KG1 (cell line): ENCODE results near the gene SEPTIN6.

Experiments used
- DNase-seq: peaks from one replicate; lab custom pipeline; 2025; lab: John Stamatoyannopoulos, UW

The SEPTIN6 gene

DNA sequence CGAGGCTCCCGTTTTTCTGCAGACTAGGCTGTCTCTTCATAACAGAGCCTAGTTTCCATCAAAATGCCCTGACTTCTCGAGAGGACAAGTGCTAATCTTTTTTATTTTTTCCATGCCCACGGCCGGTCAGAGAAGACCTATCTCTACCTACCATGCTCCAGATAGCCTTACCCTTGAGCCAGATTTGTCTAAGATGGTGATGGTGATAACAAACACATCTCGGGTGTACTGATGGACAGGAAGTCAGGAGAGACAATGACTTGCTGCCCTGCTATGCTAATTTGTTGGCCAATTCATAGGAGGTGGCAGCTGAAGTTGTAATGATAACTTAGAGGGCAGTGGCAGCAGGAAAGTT is 44.6 kb downstream of the SEPTIN6 start:
- DNase-seq, result no peak

- DNase-seq, result no peak
Measured at GRCh38 chrX:119647552-119648420, 45.2 kb downstream of the SEPTIN6 start.

- DNase-seq, result no peak
Measured at GRCh38 chrX:119647089-119647488, 45.9 kb downstream of the SEPTIN6 start.

GRCh38 chrX:119646515-119646914 is 46.5 kb downstream of the SEPTIN6 start:
- DNase-seq, result no peak

DNA sequence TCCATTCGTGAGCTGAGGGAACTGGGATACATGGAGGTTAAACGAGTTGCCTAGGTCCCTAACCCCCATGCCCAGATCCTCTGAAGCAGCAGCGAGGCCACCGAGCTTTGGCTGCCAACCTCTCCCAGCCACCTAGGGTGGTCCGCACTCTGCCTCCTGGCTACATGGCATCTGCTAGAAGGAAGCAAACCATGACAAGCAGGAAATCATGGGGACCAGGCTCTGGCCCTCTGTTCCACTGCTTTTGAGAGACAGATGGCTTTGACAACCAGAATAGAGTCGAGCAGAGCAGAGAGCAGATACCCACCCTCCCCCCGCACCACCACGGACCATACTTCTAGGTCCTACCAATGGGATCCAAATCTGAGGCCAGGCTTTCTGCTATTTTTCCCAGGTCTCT is 49.3 kb downstream of the SEPTIN6 start:
- DNase-seq, result no peak
